Mammary microvascular endothelial cell (primary cell): ENCODE results near the gene TSHZ2. TPM values are rescaled to one million over a fixed set of nuclear protein-coding genes. Genes with fewer than 3 reads are reported as not detected.

ENCODE experiments used
- total RNA-seq: library from RNA; depleted of rRNA; stranded (reverse); fragments of >200 nt; gene quantifications from 2 replicates; pipeline ENCODE4 v1.2.3, GENCODE V29; 2015

Gene TSHZ2
- 0.73 and 0.94 TPM in 2 replicates for total RNA-seq

DNA sequence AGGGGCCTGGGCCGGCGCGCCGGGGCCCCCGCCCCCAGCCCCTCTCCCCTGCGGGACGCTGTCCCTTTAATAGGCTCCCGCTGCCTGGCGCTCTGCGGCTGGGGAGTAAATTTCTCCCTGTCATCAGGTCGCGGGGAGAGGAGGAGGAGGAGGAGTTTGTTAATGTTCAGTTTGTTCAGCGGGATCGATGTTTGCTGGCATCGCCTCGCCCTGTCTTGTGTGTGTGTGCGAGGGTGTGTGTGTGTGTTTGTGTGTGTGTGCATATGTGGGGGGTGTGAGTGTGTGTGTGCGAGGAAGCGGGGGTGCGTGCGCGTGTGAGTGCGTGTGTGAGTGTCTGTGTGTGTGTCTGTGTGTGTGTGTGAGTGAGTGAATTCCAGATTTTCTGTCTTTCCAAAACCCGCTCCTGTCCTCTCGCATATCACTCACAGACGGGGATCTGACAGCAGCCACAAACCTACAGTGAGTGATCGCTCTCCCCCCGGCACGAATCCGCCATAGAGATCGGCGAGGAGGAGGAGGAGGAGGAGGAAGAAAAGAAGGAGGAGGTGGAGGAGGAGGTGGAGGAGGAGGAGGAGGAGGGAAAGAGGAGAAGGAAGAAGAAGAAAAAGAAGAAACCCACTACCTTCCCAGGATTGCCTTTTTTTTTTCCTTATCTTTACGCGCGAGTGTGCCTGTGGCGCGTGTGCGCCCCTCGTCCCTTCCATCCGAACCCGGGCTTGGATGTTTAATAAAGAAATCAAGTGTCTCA is at the start of gene TSHZ2:
TSS of gene TSHZ2 (plus strand) at position 169 of the 748 bp plus-strand sequence. CDS start 936 bp downstream, outside the sequence.

